Cardiac muscle cell (in vitro differentiated cells and primary cell): ENCODE results near the gene DICER1. TPM values are rescaled to one million over a fixed set of nuclear protein-coding genes. Genes with fewer than 3 reads are reported as not detected.

Experiments used
- DNase-seq, 2 donors: peaks; one replicate each; pipeline versions ENCODE4 v3.0.0 to v3.0.0-alpha.2; 2010 to 2017; ENCODE audit warnings: low read depth in 1 of 2, low spot score in 1 of 2
- H3K27ac ChIP-seq: fragments of 200-600 bp; sonication (generic); 2 replicates; pipeline ENCODE4 v1.5.1; 2016
- H3K27me3 ChIP-seq: fragments of 200-600 bp; sonication (generic); 2 replicates; pipeline ENCODE4 v1.6.0; 2016; ENCODE audit warnings: control low read depth
- H3K36me3 ChIP-seq: fragments of 200-600 bp; sonication (generic); 2 replicates; pipeline ENCODE4 v1.5.1; 2016; ENCODE audit warnings: control low read depth
- H3K4me1 ChIP-seq: fragments of 200-600 bp; sonication (generic); 2 replicates; pipeline ENCODE4 v1.8.1; 2017; ENCODE audit warnings: low read depth, mild to moderate bottlenecking, mixed run types
- H3K4me3 ChIP-seq: fragments of 200-600 bp; sonication (generic); 2 replicates; pipeline ENCODE4 v1.5.1; 2016; ENCODE audit warnings: mild to moderate bottlenecking
- H3K9me3 ChIP-seq: fragments of 200-600 bp; sonication (generic); 2 replicates; pipeline ENCODE4 v1.5.1; 2017; ENCODE audit warnings: low read depth, mild to moderate bottlenecking, control low read depth
- polyA plus RNA-seq: library from polyadenylated mRNA; unstranded; fragments of >200 nt; fragmentation: Nextera tagmentation; extraction: Ambion mirVana; gene quantifications from 2 replicates; pipeline ENCODE4 v1.2.1, GENCODE V29; 2016
- total RNA-seq: library from RNA; depleted of rRNA; stranded (reverse); fragments of >200 nt; gene quantifications from 2 replicates; pipeline ENCODE4 v1.2.3, GENCODE V29; 2016
- TF ChIP-seq, protein P1 (sequence below): IDR thresholded peaks from 2 replicates; pipeline ENCODE4 v1.5.1; 2012; ENCODE audit warnings: low read depth, mild to moderate bottlenecking, low read length

The DICER1 gene
- total and polyA plus RNA-seq, 2 experiments from 2014 or later = 14.6 to 69.8 TPM

DNA sequence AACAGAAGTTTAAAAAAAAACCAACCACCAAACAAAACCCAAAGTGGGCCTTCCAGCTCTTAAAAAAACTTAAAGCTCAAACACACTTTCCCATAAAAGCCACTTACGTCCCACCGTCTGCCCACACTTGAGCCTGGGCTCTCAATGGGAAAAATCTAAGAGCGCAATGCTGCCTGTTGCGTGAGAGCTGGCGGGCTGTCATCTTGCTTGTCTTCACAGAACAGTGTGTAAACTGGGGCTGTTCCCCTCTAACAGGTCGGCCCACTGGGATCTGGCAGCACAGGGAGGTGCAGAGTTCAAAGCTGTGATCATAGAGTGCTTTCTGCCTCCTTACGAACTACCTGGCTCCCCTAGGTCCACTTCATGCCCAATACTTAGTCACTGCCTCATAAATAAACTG is 80.0 kb downstream of the DICER1 start:
- Histone ChIP-seq H3K27me3 (no peaks in the 10 kb centered on the region), H3K9me3 (no peaks in the 10 kb centered on the region), H3K4me1 (no peaks in the 10 kb centered on the region), H3K36me3 (no peaks in the 10 kb centered on the region), H3K27ac (no peak overlapping the region), H3K4me3 (no peak overlapping the region)
- DNase-seq = no peak
- TF ChIP-seq, protein P1, sequence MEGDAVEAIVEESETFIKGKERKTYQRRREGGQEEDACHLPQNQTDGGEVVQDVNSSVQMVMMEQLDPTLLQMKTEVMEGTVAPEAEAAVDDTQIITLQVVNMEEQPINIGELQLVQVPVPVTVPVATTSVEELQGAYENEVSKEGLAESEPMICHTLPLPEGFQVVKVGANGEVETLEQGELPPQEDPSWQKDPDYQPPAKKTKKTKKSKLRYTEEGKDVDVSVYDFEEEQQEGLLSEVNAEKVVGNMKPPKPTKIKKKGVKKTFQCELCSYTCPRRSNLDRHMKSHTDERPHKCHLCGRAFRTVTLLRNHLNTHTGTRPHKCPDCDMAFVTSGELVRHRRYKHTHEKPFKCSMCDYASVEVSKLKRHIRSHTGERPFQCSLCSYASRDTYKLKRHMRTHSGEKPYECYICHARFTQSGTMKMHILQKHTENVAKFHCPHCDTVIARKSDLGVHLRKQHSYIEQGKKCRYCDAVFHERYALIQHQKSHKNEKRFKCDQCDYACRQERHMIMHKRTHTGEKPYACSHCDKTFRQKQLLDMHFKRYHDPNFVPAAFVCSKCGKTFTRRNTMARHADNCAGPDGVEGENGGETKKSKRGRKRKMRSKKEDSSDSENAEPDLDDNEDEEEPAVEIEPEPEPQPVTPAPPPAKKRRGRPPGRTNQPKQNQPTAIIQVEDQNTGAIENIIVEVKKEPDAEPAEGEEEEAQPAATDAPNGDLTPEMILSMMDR = no peak

DNA sequence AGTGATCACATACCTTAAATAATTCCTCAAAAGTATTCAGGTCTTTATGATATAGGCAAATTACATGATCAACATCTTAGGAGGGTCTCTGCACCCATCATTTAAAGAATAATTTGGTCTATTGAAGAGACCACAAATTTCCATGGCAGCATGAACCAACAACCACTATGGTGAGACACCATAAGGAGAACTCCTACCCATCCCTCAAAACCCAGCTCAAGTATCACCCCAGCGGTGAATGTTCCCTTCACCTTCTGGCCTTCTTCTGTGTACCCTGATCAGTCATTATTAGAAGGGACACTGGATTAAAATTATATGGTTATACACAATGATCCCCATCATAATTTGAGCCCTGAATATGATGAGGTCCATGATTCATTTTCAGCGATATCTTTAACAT is 81.5 kb downstream of the DICER1 start:
- Histone ChIP-seq H3K4me3 (no peak overlapping the region), H3K9me3 (no peaks in the 10 kb centered on the region), H3K36me3 (no peaks in the 10 kb centered on the region), H3K27ac (no peak overlapping the region), H3K27me3 (no peaks in the 10 kb centered on the region), H3K4me1 (no peaks in the 10 kb centered on the region)
- TF ChIP-seq, protein P1 = no peak
- DNase-seq = no peak

DNA sequence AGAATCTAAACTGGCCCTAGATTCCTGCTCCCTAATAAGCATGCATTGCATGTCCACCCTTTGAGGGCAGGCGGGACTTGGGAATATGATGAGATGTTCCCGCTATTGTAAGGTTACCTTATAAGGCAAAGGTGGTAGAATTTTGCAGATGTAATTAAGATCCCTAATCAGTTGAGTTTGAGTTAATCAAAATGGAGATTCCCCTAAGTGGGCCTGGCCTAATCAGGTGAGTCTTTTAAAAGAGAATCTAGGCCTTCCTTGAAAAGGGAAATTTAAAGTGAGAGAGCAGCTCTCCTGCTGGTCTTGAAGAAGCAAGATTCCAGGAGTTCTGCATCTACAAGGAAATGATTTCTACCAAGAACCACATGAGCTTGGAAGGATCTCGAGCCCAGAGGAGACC is 83.4 kb downstream of the DICER1 start:
- H3K4me1 ChIP-seq = no peaks in the 10 kb centered on the region
- DNase-seq = no peak
- no peak overlapping the region for H3K27ac ChIP-seq
- no peaks in the 10 kb centered on the region for H3K27me3 ChIP-seq
- TF ChIP-seq, protein P1 = no peak
- H3K36me3 ChIP-seq = no peaks in the 10 kb centered on the region
- no peak overlapping the region for H3K4me3 ChIP-seq
- no peaks in the 10 kb centered on the region for H3K9me3 ChIP-seq

DNA sequence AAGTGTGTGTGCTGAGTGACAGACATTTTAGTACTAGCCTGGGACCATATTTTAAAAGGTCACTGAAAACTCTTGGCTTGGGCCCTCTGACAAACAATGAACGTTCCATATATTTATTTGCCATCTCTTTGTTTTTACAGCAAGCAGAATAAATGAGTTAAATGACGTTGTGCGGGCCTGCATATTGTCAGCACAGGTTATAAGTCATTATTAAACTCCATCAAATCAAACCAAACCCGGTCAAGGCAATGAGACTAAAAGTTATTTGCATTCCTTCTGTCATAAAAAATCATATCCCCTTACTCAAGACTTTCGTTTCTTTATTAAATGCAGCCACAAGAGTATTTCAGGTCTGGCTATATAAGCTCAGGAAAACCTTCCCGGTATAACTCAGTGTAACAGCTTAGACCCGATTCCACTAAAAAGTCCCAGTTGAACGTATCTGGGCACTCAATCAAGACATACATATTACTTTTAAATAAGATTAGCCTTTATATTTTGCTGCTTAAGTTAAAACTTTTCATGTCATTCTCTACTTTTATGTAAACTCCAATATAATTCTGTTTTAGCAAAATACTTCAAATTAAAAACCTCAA is 84.9 kb downstream of the DICER1 start:
- Histone ChIP-seq H3K4me3 (no peak overlapping the region), H3K4me1 (no peaks in the 10 kb centered on the region), H3K36me3 (no peaks in the 10 kb centered on the region), H3K27me3 (peaks cover 4% of the 10 kb centered on the region), H3K27ac (no peak overlapping the region), H3K9me3 (no peaks in the 10 kb centered on the region)
- DNase-seq = no peak
- TF ChIP-seq, protein P1 = no peak

- DNase-seq = no peak
- TF ChIP-seq, protein P1 = no peak
- Histone ChIP-seq H3K9me3 (no peaks in the 10 kb centered on the region), H3K4me3 (no peak overlapping the region), H3K4me1 (no peaks in the 10 kb centered on the region), H3K36me3 (no peaks in the 10 kb centered on the region), H3K27me3 (peaks cover 4% of the 10 kb centered on the region), H3K27ac (no peak overlapping the region)
Measured at GRCh38 chr14:95071649-95072280, 85.6 kb downstream of the DICER1 start.
